Measurements from ENCODE around the gene TUBA1C.
"Not testable (repeated sequence)": the region's sequence is repeated elsewhere in the genome, so short reads cannot be mapped to it uniquely, and the experiment has no call there.

The TUBA1C gene

GRCh38 chr12:49255857-49256637 lies 8.8 kb upstream of the TUBA1C start:
- no peak for DNase-seq

DNA sequence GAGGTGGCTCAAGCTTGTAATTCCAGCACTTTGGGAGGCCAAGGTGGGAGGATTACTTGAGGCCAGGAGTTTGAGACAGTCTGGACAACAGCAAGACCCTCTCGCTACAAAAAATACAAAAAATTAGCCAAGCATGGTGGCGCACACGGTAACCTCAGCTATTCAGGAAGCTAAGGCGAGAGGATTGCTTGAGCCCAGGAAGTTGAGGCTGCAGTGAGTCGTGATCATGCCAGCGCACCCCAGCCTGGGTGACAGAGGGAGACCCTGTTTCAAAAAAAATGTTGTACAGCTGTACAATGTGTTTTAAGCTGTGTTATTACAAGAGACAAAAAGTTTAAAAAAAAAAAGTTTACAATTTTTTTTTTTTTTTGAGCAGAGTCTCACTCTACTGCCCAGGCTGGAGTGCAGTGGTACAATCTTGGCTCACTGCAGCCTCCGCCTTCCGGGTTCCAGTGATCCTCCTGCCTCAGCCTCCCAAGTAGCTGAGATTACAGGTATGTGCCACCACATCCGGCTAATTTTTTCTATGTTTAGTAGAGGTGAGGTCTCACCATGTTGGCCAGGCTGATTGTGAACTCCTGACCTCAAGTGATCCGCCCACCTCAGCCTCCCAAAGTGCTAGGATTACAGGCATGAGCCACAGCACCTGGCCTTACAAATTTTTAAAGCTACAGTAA lies 7.2 kb upstream of the TUBA1C start:
- DNase-seq: not testable (repeated sequence)

GRCh38 chr12:49259452-49259851 lies 5.4 kb upstream of the TUBA1C start:
- no peak for DNase-seq

DNA sequence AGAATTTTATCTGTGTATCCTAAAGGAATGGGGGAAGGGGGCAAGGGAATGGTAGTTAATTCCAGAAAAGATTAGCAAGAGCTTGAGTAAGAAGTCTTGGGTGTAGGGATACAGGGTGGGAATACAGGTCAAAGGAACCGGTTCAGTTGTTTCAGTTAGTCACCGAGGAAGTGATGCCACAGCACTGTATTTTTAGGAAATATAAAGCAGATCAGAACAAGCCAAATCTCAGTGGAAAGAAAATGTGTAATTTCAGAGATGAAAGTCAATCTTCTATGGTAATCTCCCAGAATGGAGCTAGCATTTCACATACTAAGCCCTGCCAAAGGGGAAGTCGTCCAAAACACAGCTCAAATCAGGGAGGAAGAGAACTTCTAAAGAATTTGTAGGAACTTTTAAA lies 4.7 kb upstream of the TUBA1C start:
- no peak for DNase-seq

DNA sequence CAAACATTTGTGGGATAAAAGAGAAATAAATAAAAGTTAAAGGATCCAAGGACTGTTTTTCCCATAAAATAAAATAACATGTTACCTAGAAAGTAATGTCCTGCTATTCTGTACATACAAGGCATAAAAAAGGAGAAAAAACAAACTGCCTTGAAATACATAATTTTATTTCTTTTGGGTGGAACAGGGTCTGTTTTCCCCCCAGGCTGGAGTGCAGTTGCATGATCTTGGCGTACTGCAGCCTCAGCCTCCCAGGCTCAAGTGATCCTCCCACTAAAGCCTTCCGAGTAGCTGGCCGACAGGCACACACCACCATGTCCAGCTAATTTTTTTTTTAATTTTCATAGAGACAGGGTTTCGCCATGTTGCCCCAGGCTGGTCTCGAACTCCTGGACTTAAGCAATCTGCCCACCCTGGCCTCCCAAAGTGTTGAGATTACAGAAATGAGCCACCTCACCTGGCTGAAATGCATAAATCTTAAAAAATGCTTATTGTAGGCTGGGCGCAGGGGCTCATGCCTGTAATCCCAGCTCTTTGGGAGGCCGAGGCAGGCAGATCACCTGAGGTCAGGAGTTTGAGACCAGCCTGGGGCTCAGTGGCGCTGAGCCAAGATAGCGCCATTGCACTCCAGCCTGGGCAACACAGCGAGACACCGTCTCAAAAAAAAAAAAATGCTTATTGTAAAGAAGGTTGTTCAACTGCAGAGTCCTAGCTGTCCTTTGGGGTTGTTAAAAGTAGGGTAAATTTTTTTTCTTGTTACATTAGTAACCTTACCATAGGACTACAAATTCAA lies 4.1 kb upstream of the TUBA1C start:
- no peak for DNase-seq

- DNase-seq: no peak
These were observed 3.2 kb upstream of the TUBA1C start for GRCh38 chr12:49261721-49262120.

- DNase-seq: no peak
These were observed 1.5 kb upstream of the TUBA1C start for GRCh38 chr12:49263400-49263763.

- DNase-seq: no peak
These were observed 413 bp upstream of the TUBA1C start for GRCh38 chr12:49264466-49264872.

DNA sequence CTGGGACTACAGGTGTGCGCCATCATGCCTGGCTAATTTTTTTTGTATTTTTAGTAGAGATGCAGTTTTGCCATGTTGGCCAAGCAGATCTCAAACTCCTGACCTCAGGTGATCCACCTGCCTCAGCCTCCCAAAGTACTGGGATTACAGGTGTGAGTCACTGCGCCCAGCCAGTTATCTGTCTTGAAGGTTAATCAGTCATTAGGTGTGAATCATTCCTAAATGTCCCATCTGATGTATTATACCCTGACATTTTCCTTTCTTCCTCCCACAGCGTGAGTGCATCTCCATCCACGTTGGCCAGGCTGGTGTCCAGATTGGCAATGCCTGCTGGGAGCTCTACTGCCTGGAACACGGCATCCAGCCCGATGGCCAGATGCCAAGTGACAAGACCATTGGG lies 4.3 kb downstream of the TUBA1C start:
- DNase-seq: not testable (repeated sequence)

- DNase-seq: no peak
These were observed 8.2 kb downstream of the TUBA1C start for GRCh38 chr12:49272790-49273725.

- no peak for DNase-seq
These were observed 9.0 kb downstream of the TUBA1C start for GRCh38 chr12:49273726-49274395.

DNA sequence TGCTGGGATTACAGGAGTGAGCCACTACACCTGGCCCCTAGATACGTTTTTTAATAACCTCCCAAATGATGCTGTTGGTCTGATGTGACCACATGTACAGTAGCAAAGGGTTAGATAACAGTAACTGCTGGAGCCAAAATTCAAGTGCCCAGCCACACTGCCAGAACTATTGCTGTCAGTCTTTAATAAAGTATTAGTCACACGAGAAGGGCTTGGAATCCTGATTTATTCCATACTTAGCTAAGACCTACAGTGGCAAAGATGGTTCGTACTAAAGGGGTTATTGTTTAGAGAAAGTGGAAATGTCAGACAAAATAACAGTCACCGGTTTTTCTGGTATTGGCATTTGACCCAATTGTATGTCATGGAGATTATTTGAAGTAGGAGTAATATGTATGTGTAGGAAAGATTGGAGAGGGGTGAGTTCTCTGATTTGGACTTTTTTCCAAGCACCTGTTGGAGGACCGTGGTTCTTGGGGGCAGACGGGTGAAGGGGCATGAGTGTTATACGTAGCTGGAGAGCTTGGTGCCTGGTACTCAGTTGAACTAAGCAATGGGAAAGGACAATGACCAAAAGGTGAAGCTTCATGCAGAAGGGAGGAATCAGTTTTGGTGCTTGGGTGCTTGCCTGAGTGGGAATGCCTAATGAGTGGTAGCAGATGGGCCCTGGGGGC lies 9.7 kb downstream of the TUBA1C start:
- DNase-seq: no peak

DNA sequence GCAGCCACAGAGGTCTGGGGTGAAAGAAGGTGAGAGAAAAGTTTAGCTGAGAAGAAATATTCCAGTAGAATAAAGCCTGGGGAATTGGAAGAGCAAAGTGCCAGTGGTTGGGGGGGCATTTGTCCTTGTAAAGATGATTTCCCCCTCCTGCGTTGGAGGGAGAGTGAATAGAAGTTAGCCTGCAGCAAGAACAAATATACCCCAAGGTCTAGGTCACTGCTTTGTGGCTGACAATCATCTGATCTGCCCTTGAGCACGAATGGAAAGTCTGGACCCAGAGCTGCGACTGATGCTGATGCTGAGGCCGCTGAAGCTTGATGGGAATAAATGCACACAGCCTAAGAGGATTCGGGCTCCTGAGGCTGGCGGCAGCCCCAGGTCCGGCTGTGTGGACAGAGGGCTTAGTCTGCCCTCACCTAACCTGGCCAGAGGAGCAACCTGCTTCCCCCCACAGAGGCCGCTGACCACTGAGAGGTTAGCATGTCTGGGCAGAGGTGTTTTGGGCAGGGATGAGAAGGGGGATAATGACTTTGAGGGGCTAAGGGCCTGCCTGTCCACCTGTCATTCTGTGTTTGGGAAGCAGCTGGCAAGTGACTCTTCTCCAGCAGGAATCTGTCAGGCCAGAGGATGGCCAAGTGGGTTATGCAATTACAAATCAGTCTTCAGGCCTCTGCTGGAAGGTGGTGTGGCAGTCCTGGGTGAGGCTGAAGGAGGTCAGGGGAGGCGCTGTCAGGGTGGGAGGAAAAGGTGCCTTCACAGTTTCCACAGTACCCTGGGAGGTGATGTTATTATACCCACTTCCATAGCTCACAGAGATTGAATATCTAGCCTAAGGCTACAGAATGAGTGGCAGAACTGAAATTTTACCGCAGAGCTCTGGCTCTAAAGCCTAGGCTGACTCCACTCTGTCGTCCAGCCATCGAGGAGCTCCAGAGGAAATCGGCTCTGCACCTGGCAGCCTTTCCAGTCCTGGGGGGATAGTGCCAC lies 11.7 kb downstream of the TUBA1C start:
- DNase-seq: no peak

DNA sequence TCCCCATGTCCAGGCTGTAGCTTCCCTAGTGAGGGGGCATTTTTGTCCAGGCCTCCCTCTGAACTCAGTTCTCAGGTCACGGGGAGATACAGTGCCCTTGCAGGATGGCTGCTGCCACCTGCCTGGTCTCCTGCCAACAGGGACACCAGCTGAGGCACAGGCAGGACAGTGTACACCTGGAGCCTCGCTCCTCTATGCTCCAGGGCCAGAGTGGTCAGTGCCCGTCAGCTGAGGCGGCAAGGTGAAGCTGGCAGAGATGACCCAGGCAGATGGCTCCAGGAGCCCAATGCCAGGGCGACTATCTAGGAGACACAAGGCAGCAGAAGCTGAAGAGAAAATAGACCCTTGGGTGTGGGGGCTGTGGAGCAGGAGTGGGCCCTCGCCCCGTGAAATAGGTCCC lies 12.6 kb downstream of the TUBA1C start:
- DNase-seq: peak; percentile 58

DNA sequence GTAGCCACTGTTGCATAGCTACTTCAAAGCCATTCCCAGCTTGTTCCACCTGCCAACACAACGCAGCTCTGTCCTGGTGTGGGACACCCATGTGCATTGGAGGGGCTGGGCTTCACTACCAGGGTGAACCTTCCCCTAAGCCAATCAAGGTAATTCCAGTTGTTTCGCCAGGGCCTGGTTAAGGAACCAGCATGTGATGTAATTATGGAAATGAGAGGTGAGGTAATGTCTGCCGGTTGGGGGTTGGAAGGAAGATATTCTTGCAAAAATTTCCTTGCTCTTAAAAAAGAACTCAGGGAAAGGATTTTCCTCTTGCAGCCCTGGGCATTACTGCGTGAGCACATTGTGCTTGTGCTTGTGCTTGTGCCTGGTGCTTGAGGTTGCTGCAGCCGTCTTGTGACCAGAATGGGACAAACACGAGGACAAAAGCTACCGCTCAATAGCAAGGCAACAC lies 14.9 kb downstream of the TUBA1C start:
- DNase-seq: peak; percentile 74

GRCh38 chr12:49280545-49280944 lies 15.7 kb downstream of the TUBA1C start:
- DNase-seq: not testable (repeated sequence)

DNA sequence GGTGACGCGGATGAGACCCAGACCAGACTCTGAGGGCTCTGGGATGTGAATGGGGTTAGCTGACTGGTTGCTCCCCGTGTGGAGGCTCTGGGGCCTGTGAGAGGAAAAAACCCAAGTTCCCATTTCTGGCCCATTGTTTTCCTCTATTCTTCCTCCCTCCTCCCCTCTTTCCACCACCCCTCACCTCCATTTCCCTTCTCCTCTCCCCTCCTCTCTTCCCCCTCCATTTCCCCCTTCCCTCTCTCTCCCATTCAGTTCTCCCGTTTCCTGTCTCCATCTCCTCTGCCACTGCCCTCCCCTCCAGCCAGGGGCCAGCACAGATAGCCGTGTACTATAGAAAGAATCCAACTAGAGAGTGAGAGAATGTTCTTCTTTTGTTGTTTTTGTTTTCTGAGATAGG lies 17.4 kb downstream of the TUBA1C start:
- no peak for DNase-seq

- not testable (repeated sequence) for DNase-seq
These were observed 18.0 kb downstream of the TUBA1C start for GRCh38 chr12:49282740-49283375.

Measured in NCI-H774 (cell line).